GM11168 (cell line): ENCODE data around the gene HNRNPA3.
"Not testable (repeated sequence)": the region's sequence is repeated elsewhere in the genome, so short reads cannot be mapped to it uniquely, and the experiment has no call there.

ENCODE experiments used
- in situ Hi-C: fragments of 300-500 bp; cut with MboI; formaldehyde crosslinking; loops from one replicate; pipeline ENCODE4 v1.12.0; 2022; ENCODE audit warnings: low sequenced_read_pairs; ENCODE audit not compliant: unreplicated experiment

Gene HNRNPA3

GRCh38 chr2:177187631-177188312, 24.8 kb upstream of the HNRNPA3 start:
- in situ Hi-C loops = no loop called here

DNA sequence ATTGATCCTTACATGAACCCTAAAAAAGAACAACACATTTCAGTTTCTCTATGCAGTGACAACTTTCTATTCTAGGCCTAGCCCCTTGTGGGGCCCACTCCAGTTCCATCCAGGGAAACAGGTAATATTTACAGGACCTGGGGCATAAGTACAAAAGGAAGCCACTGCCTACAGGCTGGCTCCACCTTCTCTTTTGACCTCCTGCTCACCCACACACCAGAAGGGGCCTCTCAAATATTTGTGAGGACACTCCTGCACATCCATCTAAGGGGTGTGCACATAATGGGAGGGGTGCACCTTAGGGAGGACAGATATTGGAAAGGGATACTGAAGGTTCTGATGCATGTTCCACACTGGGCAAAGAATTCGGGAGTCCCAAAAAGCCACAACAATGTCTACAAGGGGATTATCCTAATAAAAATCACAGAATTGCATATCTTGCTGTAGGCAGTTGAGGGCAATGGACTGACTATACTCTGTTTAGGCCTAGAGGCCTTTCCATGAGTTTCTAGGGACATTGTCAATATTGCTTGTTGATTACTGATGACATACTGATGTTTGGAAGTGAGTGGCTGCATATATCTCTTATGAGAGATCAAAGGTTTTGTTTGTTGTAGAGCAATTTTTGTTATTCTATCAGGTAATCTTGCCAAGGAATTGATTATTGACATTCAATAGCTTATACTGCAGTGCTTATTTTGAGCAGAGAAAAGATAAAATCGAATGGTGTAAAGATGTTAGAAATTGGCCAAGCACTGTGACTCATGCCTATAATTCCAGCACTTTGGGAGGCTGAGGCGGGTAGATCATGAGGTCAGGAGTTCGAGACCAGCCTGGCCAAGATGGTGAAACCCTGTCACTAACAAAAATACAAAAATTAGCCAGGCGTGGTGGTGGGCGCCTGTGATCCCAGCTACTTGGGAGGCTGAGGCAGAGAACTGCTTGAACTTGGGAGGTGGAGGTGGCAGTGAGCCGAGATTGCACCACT, 23.8 kb upstream of the HNRNPA3 start:
- in situ Hi-C loops = no loop called here

GRCh38 chr2:177190941-177191340, 21.7 kb upstream of the HNRNPA3 start:
- in situ Hi-C loops = no loop called here

DNA sequence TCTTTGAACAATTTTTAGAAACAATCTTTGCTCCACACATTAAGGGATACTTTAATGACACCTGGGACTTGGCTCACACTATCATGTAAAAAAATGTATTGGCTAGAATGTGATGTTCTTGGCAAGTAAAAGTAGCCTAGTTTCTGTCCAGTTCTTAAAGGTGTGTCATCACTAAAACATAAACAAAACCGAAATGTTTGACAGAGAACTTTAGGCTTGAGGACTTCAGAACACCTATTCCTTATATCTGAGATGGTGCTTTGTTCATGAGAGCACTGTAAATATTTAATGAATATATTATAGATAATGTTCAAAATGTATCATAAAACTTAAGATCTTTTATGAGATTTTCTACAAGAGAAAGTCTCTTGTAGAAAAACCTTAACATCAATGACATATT, 19.8 kb upstream of the HNRNPA3 start:
- in situ Hi-C loops = no loop called here

- in situ Hi-C loops = no loop called here
Measured at GRCh38 chr2:177193240-177193639, 19.4 kb upstream of the HNRNPA3 start.

DNA sequence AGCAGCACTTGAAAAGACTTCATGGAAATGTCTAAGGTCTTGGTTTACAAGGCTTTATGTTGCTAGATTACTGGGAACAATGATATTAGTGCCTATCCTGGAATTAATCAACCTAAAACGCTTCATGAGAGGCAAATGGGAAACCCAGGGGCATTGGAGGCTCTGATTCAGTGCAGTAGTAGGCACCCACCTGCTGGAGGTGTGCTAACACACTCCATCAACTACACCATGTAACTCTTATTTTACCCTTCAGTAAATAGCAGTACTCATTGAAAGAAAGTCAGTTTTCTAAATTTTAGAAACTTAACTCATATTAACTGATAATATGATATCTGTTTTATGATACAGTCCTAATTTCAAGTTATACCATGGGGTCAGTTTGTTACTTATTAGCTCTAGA, 17.4 kb upstream of the HNRNPA3 start:
- in situ Hi-C loops = no loop called here

- in situ Hi-C loops = not testable (repeated sequence)
Measured at GRCh38 chr2:177200419-177200818, 12.2 kb upstream of the HNRNPA3 start.

DNA sequence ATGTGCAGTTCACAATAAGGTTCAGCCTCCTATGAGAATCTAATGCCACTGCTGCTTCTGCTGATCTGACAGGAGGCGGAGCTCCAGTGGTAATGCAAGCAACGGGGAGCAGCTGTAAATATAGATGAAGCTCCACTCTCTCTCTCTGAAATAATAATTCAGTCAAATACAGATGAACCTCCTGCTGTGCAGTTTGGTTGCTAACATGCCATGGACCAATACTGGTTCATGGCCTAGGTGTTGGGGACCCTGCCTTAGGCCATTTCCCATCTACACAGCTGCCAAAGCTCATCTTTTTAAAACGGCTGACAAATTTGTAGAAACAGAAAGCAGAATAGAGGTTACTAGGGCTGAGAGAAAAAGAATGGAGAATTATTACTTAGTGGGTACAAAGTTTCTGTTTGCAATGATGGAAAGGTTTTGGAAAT, 10.7 kb upstream of the HNRNPA3 start:
- in situ Hi-C loops = no loop called here

DNA sequence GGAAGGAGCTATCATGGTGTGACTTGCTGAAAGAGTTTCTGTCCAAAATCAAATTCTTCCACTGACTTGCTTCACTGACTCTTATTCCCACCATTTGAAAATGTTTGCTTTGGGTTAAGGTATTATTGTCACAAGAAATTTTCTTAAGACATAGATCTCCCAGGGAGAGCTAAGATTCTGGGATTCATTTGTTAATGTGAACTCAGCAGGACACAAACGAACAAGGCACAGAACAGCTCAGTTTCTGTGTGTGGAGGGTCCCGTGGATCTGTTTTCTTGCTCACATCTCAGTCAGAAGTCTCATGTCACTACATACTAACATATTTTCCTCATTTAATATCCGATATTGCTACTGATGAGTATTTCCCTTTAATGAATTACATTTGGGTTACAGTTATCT, 8.2 kb upstream of the HNRNPA3 start:
- in situ Hi-C loops = no loop called here

DNA sequence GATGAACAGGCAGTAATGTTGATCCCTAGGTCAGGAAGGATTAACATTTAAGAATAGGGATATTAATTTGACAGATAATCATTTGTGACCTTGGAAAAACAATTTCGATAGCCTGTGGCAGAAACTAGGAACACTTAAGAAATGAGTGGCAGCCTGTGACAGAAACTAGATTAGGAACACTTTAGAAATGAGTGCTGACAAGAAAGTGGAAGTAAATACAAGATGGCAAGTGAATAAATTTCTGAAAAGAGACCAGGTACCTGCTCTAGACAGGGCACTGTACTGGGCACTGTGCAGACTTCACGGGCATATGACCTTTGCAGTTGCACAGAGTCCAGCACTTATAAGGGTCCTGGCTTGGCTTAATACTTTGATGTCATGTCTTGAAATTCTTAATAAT, 5.5 kb upstream of the HNRNPA3 start:
- in situ Hi-C loops = no loop called here

DNA sequence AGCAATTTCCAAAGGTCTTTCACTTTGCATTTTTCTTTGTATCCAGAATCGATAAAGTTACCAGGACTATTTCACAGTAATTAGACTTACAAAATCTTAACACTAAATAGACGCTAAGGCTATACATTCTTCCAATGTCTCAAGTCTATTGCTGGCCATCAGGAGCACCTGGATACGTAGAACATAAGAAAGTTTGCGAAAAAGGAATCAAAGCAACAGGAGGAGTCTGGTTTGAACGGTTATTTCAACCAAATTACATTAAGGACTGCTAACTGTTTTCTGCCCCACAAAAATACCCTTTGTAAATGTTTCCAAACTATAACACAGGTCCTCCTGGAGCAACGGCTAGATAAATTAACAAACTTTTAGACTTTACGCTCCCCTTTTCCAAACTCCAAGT, 1.4 kb upstream of the HNRNPA3 start:
- in situ Hi-C loops = no loop called here

DNA sequence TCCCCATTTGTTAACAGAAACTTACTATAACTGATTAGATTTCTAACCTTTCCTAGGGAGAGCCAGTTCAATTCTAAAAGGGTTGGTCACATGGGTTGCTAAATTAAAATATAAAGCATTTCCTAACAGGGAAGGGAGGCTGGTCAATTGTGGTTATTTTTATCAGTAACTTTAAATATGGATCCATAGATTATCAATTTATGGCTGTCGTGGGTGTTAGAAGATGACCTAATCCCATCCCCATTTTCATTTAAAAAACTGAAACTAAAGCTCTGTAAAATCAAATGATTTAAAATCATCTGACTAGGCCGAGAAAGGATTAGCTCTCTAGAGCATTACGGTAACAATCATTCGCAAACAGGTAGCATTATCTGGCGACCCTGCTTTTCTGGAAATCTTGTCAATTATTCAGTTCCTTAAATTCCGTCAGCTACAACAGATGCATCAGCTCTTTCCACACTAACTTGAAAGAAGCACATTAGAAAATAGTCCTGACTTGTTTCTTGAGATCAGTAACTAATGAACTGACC, 953 bp upstream of the HNRNPA3 start:
- in situ Hi-C loops = no loop called here

GRCh38 chr2:177212891-177213856, 580 bp downstream of the HNRNPA3 start:
- in situ Hi-C loops = no loop called here

DNA sequence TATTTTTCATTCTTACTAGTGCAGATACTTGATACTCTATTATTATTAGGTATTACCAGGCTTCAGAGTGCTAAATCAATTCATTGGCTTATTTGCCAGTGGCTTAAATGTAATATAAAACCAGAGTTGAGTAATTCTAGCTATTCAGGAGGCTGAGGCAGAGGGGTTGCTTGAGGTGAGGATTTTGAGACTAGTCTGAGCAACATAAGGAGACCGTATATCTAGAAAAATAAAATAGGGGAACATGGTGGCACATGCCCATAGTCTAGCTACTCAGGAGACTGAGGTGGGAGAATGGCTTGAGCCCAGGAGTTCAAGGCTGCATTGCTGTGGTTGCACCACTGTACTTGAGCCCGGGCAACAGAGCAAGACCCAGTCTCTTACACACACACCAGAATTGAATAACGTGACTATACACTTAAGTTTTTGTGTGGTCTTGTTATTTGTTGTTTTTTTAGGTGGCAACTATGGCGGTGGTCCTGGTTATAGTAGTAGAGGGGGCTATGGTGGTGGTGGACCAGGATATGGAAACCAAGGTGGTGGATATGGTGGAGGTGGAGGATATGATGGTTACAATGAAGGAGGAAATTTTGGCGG, 4.8 kb downstream of the HNRNPA3 start:
- in situ Hi-C loops = no loop called here

- in situ Hi-C loops = not testable (repeated sequence)
Measured at GRCh38 chr2:177219787-177220186, 7.2 kb downstream of the HNRNPA3 start.

DNA sequence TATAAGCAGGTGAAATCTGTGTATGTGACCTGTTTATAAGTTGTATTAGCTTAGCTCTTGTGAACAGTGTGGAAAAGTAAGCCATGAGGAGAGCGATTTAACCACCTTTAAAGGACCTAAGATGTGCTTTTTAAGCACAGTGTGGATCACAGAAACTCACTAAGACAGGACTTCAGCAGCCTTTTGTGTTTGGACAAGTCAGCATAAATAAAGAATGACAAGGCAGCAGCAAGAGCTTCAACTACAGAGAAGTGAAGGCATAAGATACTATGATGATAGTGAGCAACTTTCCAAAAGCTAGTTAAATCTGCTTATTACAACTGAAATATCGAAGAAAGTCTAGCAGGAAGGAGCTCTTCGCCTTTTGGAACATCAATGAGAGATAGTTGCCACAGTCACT, 8.9 kb downstream of the HNRNPA3 start:
- in situ Hi-C loops = no loop called here

- in situ Hi-C loops = no loop called here
Measured at GRCh38 chr2:177221970-177222369, 9.4 kb downstream of the HNRNPA3 start.

GRCh38 chr2:177223436-177223835, 10.8 kb downstream of the HNRNPA3 start:
- in situ Hi-C loops = not testable (repeated sequence)

DNA sequence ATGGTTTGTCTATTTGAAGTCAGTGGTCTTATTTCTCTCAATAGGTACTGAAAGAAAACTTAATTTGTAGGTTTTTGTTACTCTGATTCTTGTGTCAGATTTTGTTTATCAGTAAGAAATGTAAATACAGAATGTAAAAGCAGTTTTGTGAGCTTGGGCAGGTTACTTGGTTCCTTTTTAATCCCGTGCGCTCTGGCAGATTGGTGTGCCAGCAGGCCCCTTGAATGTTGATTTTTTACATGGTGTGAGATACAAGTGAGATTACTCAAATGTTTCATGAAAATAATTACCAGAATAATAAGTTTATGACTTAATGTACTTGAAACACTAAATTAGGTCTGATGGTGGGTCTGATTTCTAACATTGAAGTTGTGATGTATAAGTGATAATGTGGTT, 13.4 kb downstream of the HNRNPA3 start:
- in situ Hi-C loops = no loop called here
